Measurements from ENCODE around the gene NT5DC4. TPM values are rescaled to one million over a fixed set of nuclear protein-coding genes. Genes with fewer than 3 reads are reported as not detected.
"Not testable (repeated sequence)": the region's sequence is repeated elsewhere in the genome, so short reads cannot be mapped to it uniquely, and the experiment has no call there.

Gene NT5DC4
- total RNA-seq, 1 donor from 2014 or later, result not detected

- H3K27ac Mint-ChIP-seq, result no peak overlapping the region
- TF ChIP-seq CTCF (IDR thresholded peaks at IDR 0.05; ENCODE audit: unreplicated experiment), result no peak
- no peaks in the 10 kb centered on the region for H3K4me1 Mint-ChIP-seq
- no peak for DNase-seq (ENCODE audit: low spot score in 2 of 2, unreplicated experiment in 2 of 2)
- H3K36me3 Mint-ChIP-seq, result no peaks in the 10 kb centered on the region
- peaks cover 9% of the 10 kb centered on the region for H3K27me3 Mint-ChIP-seq (ENCODE audit: low read depth)
- H3K9me3 Mint-ChIP-seq, result no peaks in the 10 kb centered on the region
- H3K4me3 Mint-ChIP-seq, result no peak overlapping the region
Observed at GRCh38 chr2:112701052-112701451, 19.8 kb upstream of the NT5DC4 start.

DNA sequence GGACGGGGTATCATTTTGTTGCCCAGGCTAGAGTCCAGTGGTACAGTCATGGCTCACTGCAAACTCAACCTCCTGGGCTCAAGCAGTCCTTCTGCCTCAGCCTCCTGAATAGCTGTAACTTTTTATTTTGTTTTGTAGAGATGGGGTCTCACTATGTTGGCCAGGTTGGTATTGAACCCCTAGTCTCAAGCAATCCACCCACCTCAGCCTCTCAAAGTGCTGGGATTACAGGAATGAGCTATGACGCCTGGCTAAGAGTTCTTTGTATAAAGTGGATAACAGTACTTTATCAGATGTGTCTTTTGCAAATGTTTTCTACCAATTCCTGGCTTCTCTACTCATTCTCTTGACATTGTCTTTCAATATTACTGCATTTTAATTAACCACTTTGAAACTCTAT, 17.1 kb upstream of the NT5DC4 start:
- H3K4me3 Mint-ChIP-seq, result no peak overlapping the region
- no peak for TF ChIP-seq CTCF (IDR thresholded peaks at IDR 0.05; ENCODE audit: unreplicated experiment)
- H3K9me3 Mint-ChIP-seq, result no peaks in the 10 kb centered on the region
- no peaks in the 10 kb centered on the region for H3K36me3 Mint-ChIP-seq
- peaks cover 9% of the 10 kb centered on the region for H3K27me3 Mint-ChIP-seq (ENCODE audit: low read depth)
- no peak for DNase-seq (ENCODE audit: low spot score in 2 of 2, unreplicated experiment in 2 of 2)
- H3K4me1 Mint-ChIP-seq, result peaks cover 4% of the 10 kb centered on the region
- H3K27ac Mint-ChIP-seq, result no peak overlapping the region

- Mint-ChIP-seq H3K36me3 (no peaks in the 10 kb centered on the region), H3K4me1 (peaks cover 4% of the 10 kb centered on the region), H3K9me3 (no peaks in the 10 kb centered on the region), H3K27ac (no peak overlapping the region), H3K27me3 (ENCODE audit: low read depth) (peaks cover 6% of the 10 kb centered on the region), H3K4me3 (no peak overlapping the region)
- no peak for TF ChIP-seq CTCF (IDR thresholded peaks at IDR 0.05; ENCODE audit: unreplicated experiment)
- DNase-seq (ENCODE audit: low spot score in 2 of 2, unreplicated experiment in 2 of 2), result peak in 1 of 2 experiments; percentile 5
Observed at GRCh38 chr2:112705575-112705974, 15.2 kb upstream of the NT5DC4 start.

- DNase-seq (ENCODE audit: low spot score in 2 of 2, unreplicated experiment in 2 of 2), result no peak
- Mint-ChIP-seq H3K36me3 (no peaks in the 10 kb centered on the region), H3K4me3 (no peak overlapping the region), H3K9me3 (no peaks in the 10 kb centered on the region), H3K27ac (no peak overlapping the region), H3K4me1 (peaks cover 4% of the 10 kb centered on the region), H3K27me3 (ENCODE audit: low read depth) (peaks cover 7% of the 10 kb centered on the region)
- no peak for TF ChIP-seq CTCF (IDR thresholded peaks at IDR 0.05; ENCODE audit: unreplicated experiment)
Observed at GRCh38 chr2:112706170-112706664, 14.6 kb upstream of the NT5DC4 start.

DNA sequence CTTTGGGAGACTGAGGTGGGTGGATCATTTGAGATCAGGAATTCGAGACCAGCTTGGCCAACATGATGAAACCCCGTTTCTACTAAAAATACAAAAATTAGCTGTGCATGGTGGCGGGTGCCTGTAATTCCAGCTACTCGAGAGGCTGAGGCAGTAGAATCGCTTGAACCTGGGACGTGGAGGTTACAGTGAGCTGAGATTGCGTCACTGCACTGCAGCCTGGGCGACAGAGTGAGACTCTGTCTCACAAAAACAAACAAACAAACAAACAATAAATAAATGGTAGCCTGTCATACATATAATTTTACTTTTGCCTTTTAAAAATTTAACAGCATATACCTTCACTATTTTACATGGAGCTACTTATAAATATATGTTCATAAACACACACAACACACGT, 13.9 kb upstream of the NT5DC4 start:
- not testable (repeated sequence) for H3K4me3 Mint-ChIP-seq; H3K36me3 Mint-ChIP-seq; H3K27ac Mint-ChIP-seq; DNase-seq (ENCODE audit: low spot score in 2 of 2, unreplicated experiment in 2 of 2); H3K27me3 Mint-ChIP-seq (ENCODE audit: low read depth); H3K4me1 Mint-ChIP-seq; H3K9me3 Mint-ChIP-seq

DNA sequence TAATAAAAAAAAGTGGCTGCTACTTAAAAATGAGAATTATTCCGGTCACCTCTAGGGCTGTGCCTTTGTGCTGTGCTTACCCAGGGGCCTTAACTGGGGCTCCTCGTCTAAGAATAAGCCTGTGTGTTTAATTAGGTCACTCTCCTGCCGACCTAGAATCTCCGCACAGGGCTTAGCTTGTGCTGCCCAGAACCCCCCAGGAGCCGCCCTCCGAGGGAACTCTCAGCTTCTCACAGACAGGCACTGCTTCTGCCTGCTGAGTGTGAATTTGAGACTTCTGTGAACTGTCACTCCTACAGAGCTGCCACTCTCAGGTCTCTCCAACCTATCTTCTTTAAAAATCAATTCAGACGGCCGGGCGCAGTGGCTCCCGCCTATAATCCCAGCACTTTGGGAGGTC, 11.9 kb upstream of the NT5DC4 start:
- Mint-ChIP-seq H3K36me3 (no peaks in the 10 kb centered on the region), H3K4me3 (no peak overlapping the region), H3K27ac (no peak overlapping the region), H3K27me3 (ENCODE audit: low read depth) (peaks cover 18% of the 10 kb centered on the region), H3K4me1 (peaks cover 4% of the 10 kb centered on the region), H3K9me3 (no peaks in the 10 kb centered on the region)
- DNase-seq (ENCODE audit: low spot score in 2 of 2, unreplicated experiment in 2 of 2), result no peak
- TF ChIP-seq CTCF (IDR thresholded peaks at IDR 0.05; ENCODE audit: unreplicated experiment), result no peak

Measured in mesothelial cell of epicardium (in vitro differentiated cells).